Neutrophil (primary cell): Measurements from ENCODE around the gene KPNA1.

Experiments
- H3K27ac ChIP-seq: fragments of 200-600 bp; sonication (generic); 2 replicates; pipeline ENCODE4 v1.5.1; 2016; ENCODE audit warnings: mild to moderate bottlenecking, moderate library complexity
- H3K27me3 ChIP-seq: fragments of 200-600 bp; sonication (generic); 2 replicates; pipeline ENCODE4 v1.6.0; 2016; ENCODE audit warnings: mild to moderate bottlenecking
- H3K36me3 ChIP-seq: fragments of 200-600 bp; sonication (generic); 2 replicates; pipeline ENCODE4 v1.5.1; 2017
- H3K4me1 ChIP-seq, 2 experiments: fragments of 200-600 bp in 1 of 2; sonication (generic) in 1 of 2; 1 replicate in 1 of 2; 2 replicates in 1 of 2; pipeline versions ENCODE4 v1.5.1 to v1.6.1; 2013 to 2016; ENCODE audit warnings: low read depth in 1 of 2, low read length in 1 of 2, mild to moderate bottlenecking in 1 of 2, moderate library complexity in 1 of 2; ENCODE audit not compliant: control insufficient read depth in 1 of 2, insufficient read depth in 1 of 2
- H3K4me3 ChIP-seq, 2 experiments: fragments of 200-600 bp in 1 of 2; sonication (generic) in 1 of 2; 1 replicate in 1 of 2; 2 replicates in 1 of 2; pipeline ENCODE4 v1.5.1; 2013 to 2016; ENCODE audit warnings: low read depth in 1 of 2, low read length in 1 of 2, mild to moderate bottlenecking in 1 of 2, moderate library complexity in 1 of 2
- H3K9me3 ChIP-seq: fragments of 200-600 bp; sonication (generic); 2 replicates; pipeline ENCODE4 v1.5.1; 2016
- TF ChIP-seq, protein P1 (sequence below): fragments of 200-600 bp; sonication (generic); IDR thresholded peaks from 2 replicates; pipeline ENCODE4 v1.5.1; 2016; ENCODE audit warnings: antibody characterized with exemption

Gene KPNA1

DNA sequence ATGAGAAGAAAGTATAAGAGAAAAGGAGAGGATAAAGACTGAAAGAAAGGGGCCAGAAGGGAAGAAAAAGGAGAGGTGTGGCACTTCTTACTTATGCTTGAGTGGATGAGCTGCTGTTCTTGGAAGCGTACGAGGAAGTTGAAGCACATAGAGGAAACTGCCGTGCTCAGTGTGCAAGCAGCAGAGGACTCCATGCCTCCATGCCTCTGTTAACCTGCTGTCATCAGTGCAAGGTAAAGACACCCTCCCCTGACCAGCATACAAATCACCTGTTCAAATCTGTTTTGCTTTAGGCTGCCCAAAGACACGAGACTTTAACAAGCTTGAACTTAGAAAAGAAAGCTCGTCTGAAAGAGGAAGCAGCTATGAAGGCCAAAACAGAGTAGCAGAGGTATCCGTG, 105.3 kb downstream of the KPNA1 start:
- peaks cover 10% of the 10 kb centered on the region for H3K36me3 ChIP-seq
- H3K27ac ChIP-seq: peak overlapping the region; percentile 84
- no peaks in the 10 kb centered on the region for H3K9me3 ChIP-seq

DNA sequence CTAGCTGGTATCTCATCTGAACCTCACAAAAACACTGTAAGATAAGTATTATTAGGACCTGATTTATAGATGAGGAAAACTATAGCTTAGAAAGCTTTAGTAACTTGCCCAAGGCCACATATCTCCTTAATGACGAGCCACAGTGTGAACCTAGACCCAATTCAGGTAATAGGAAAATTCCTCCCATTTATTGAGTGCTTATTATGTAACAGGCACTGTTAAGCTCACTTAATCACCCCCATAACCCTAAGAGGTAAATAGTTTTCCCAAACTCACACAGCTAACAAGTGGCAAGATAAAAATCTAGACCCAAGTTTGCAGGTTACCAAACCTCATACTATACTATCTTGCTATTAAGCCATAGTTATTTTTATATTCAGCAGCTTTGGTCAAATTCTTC, 106.8 kb downstream of the KPNA1 start:
- H3K9me3 ChIP-seq: no peaks in the 10 kb centered on the region
- H3K36me3 ChIP-seq: peaks cover 16% of the 10 kb centered on the region
- H3K27me3 ChIP-seq: no peaks in the 10 kb centered on the region
- no peak overlapping the region for H3K4me3 ChIP-seq
- H3K4me1 ChIP-seq: peaks cover 17 to 19% of the 10 kb centered on the region in 2 experiments
- H3K27ac ChIP-seq: peak overlapping the region; percentile 84
- TF ChIP-seq, protein P1, sequence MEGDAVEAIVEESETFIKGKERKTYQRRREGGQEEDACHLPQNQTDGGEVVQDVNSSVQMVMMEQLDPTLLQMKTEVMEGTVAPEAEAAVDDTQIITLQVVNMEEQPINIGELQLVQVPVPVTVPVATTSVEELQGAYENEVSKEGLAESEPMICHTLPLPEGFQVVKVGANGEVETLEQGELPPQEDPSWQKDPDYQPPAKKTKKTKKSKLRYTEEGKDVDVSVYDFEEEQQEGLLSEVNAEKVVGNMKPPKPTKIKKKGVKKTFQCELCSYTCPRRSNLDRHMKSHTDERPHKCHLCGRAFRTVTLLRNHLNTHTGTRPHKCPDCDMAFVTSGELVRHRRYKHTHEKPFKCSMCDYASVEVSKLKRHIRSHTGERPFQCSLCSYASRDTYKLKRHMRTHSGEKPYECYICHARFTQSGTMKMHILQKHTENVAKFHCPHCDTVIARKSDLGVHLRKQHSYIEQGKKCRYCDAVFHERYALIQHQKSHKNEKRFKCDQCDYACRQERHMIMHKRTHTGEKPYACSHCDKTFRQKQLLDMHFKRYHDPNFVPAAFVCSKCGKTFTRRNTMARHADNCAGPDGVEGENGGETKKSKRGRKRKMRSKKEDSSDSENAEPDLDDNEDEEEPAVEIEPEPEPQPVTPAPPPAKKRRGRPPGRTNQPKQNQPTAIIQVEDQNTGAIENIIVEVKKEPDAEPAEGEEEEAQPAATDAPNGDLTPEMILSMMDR: no peak

More for the DNA sequence above, 105.3 kb downstream of the KPNA1 start:
- Histone ChIP-seq H3K4me3 (peak overlapping the region; percentile 44 to 57), H3K27me3 (no peaks in the 10 kb centered on the region), H3K4me1 (peaks cover 17 to 19% of the 10 kb centered on the region in 2 experiments)
- TF ChIP-seq, protein P1: no peak

DNA sequence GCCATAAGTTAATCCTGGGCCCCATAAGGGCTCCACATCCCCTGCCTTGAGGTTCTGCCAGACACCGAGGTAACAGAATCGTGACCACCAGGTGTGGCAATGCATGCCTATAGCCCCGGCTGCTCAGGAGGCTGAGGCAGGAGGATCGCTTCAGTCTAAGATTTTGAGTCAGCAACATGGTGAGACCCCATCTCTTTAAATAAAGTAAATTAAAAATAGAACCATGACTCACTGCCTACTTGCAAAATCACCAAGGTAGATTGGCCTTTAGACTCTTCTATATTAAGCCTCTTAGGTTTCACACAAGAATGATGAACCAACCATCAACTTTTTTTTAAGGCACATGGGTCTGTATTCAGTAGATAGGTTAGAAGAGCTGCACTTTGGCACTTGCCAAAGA, 108.5 kb downstream of the KPNA1 start:
- Histone ChIP-seq H3K4me1 (peaks cover 17 to 19% of the 10 kb centered on the region in 2 experiments), H3K9me3 (no peaks in the 10 kb centered on the region), H3K27ac (no peak overlapping the region), H3K36me3 (peaks cover 16% of the 10 kb centered on the region), H3K4me3 (no peak overlapping the region), H3K27me3 (no peaks in the 10 kb centered on the region)
- TF ChIP-seq, protein P1: no peak

DNA sequence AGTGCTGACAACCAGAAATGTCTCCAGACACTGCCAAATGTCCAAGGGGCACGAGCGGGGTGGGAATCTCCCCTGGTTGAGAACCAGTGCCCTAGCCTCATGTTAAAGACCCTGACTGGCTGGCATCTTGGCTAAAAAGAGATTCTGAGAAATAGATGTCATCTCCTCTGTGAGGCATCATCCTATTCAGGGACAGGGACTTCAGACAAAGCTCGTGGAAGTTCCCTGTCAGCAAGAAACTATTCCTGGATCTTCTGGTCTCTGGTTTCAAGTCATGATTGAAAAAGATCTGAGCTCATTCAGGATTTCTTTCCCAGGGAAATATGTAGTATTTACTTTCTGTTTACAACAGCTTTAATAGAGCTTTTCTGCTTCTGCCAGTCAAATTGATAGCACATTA, 109.7 kb downstream of the KPNA1 start:
- Histone ChIP-seq H3K4me1 (peaks cover 15 to 16% of the 10 kb centered on the region in 2 experiments), H3K4me3 (no peak overlapping the region), H3K9me3 (no peaks in the 10 kb centered on the region), H3K27ac (no peak overlapping the region), H3K27me3 (no peaks in the 10 kb centered on the region), H3K36me3 (peaks cover 16% of the 10 kb centered on the region)
- TF ChIP-seq, protein P1: no peak

DNA sequence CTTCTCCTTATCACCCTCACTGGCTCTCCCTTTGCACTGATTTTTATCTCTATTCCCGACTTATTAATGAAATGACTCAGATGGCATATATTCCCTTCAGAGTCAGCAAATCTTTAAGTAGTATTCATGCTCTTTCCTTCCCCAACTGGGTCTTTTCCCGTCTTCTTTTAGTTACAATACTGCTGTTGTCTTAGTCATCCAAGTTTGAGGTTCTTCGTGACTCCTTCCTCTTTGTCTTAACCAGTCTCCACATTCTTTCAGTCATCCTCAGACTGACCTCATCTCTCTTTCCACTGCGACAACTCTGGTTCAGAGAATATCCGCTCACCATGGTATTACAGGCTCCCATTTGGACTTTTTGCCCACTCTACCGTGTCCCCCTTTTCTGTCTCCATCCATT, 111.2 kb downstream of the KPNA1 start:
- H3K27me3 ChIP-seq: no peaks in the 10 kb centered on the region
- H3K4me3 ChIP-seq: no peak overlapping the region
- peaks cover under 1% of the 10 kb centered on the region in 2 experiments for H3K4me1 ChIP-seq
- no peak overlapping the region for H3K27ac ChIP-seq
- H3K9me3 ChIP-seq: no peaks in the 10 kb centered on the region
- peaks cover 16% of the 10 kb centered on the region for H3K36me3 ChIP-seq
- TF ChIP-seq, protein P1: no peak

DNA sequence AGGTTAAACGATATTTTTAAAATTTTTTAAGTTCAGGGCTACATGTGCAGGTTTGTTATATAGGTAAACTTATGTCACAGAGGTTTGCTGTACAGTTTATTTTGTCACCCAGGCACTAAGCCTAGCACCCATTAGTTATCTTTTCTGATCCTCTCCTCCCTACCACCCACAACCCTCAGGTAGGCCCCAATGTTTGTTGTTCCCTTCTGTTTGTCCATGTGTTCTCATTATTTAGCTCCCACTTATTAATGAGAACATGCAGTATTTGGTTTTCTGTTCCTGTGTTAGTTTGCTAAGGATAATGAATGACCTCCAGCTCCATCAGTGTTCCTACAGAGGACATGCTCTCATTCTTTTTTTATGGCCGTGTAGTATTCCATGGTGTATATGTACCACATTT, 115.8 kb downstream of the KPNA1 start:
- Histone ChIP-seq H3K27ac (no peak overlapping the region), H3K4me1 (no peaks in the 10 kb centered on the region), H3K9me3 (no peaks in the 10 kb centered on the region), H3K36me3 (peaks cover under 1% of the 10 kb centered on the region), H3K27me3 (no peaks in the 10 kb centered on the region), H3K4me3 (no peak overlapping the region)
- TF ChIP-seq, protein P1: no peak
